GM12892 (cell line): ENCODE data around the gene JAG1.

ENCODE experiments used
- DNase-seq: peaks from one replicate; pipeline ENCODE4 v3.0.0; 2011; ENCODE audit not compliant: insufficient read length
- FAIRE-seq: peaks from 2 replicates; lab custom pipeline; 2011; peaks lifted over from hg19 to GRCh38; lab: Jason Lieb, UNC
- POLR2A ChIP-seq: IDR thresholded peaks from 2 replicates; pipeline ENCODE4 v1.6.1; 2011; ENCODE audit warnings: low read depth, low read length, control low read depth
- POLR2AphosphoS5 ChIP-seq: IDR thresholded peaks from 2 replicates; pipeline ENCODE4 v1.6.1; 2011; ENCODE audit warnings: low read depth, low read length, control low read depth
- TAF1 ChIP-seq: IDR thresholded peaks from 2 replicates; pipeline ENCODE4 v1.6.1; 2011; ENCODE audit warnings: low read depth, mild to moderate bottlenecking, control low read depth, low read length, borderline replicate concordance

Gene JAG1

GRCh38 chr20:10711903-10712451 is 38.2 kb upstream of the JAG1 start:
- TF ChIP-seq TAF1 (no peak), POLR2AphosphoS5 (no peak), POLR2A (no peak)
- DNase-seq = no peak
- FAIRE-seq = no peak

GRCh38 chr20:10710991-10711775 is 37.4 kb upstream of the JAG1 start:
- DNase-seq (no peak), FAIRE-seq (no peak)
- TF ChIP-seq TAF1 (no peak), POLR2A (no peak), POLR2AphosphoS5 (no peak)

DNA sequence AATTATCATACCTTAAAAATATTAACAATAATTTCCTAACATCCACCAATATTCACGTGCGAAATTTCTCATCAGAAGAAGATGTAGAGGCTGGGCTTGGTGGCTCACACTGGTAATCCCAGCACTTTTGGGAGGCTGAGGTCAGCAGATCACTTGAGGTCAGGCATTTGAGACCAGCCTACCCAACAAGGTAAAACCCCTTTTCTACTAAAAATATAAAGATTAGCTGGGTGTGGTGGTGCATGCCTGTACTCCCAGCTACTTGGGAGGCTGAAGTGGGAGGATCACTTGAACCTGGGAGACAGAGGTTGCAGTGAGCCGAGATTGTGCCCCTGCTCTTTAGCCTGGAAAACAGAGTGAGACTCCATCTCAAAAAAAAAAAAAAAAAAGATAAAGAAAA is 36.1 kb upstream of the JAG1 start:
- no peak for DNase-seq
- FAIRE-seq = no peak
- TF ChIP-seq POLR2A = no peak

GRCh38 chr20:10708351-10709185 is 34.8 kb upstream of the JAG1 start:
- DNase-seq (no peak), FAIRE-seq (no peak)
- TF ChIP-seq POLR2AphosphoS5 (no peak), TAF1 (no peak), POLR2A (no peak)

DNA sequence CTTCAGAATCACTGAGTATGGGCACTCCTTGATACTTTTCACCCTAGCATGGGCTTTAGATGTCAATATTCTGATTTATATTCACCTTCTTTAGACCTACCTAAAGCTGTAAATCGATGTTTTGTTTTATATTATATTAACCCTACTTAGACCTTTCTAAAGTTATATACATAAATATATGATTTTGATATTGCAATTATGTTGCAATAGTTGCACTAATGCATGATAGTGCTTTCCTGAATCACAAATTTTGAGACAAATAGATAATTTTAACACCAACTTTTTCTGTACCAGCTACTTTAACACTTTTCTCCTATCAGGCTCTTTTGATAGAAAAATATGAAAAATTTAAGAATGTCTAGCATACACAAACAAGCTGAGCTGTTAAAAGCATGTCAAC is 34.0 kb upstream of the JAG1 start:
- no peak for DNase-seq
- no peak for FAIRE-seq
- no peak for TF ChIP-seq POLR2A
- TF ChIP-seq TAF1 = no peak
- TF ChIP-seq POLR2AphosphoS5 = no peak

DNA sequence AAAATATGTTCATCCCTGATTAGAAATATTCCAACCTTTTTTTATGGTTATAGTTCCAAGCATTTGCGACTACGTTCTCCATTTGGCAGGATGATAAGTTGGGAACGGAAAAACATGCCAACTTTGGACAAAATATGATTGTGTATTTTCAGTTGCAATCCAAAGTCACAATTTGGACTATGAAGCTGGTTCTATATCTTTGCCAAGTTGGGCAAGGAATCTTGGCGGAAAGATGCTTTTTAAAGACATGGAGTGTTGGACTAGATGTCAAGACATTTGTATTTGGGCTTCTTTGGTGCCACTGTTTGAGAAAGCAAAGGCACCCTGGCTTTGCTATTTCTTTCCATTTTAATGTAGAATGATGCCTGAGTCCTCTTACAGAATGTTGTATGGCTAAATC is 33.3 kb upstream of the JAG1 start:
- no peak for TF ChIP-seq POLR2A
- no peak for TF ChIP-seq TAF1
- DNase-seq (no peak), FAIRE-seq (no peak)

DNA sequence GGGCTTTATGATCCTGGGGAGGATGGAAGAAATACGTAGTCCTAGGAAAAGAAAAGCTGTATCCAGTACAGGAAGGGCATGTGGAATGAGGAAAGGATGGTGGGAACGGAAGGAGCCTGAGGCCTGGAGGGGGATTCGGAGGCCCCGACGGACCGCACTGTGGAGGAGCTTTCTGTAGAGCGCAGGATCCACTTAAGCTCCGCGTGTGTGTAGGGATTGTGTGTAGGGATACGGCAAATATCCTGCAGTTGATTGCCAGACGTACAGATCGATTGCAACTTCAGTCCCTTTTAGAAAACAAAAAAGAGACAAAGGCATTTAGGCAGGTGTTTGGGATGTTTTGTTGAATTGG is 32.6 kb upstream of the JAG1 start:
- TF ChIP-seq TAF1 = no peak
- no peak for TF ChIP-seq POLR2A
- no peak for TF ChIP-seq POLR2AphosphoS5
- no peak for DNase-seq
- FAIRE-seq = no peak

DNA sequence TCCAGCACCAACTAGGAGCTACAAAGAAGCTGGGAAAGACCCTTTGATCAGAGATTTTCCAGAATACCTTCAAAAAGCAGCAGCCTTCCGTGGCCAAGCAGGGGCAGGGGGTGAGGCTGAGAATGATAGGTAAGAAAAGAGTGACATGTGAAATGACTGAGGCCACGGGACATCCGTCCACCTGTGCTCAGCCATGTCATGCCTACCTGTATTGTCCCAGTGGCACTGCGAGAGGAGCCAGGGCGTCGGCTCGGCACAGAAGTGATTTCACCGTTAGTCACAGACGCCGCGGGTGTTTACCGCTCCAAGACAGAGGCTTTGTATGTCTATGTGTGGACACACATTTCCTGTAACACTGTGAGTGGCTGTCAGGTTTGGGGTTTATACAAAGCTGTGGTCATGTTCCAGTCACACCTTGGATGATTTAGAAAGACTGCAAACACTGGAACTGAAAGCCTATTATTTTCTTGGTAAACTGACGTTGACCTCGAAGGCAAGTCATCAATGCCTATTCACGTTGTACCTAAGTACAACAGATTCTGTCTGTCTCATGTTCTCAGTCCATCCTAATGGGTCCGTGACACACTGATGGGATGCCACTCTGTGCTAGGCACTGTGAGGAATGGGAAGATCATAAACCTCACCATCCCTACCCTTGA is 32.1 kb upstream of the JAG1 start:
- DNase-seq (no peak), FAIRE-seq (no peak)
- TF ChIP-seq POLR2A = no peak
- no peak for TF ChIP-seq POLR2AphosphoS5
- no peak for TF ChIP-seq TAF1

- DNase-seq (no peak), FAIRE-seq (no peak)
- TF ChIP-seq POLR2A = no peak
- TF ChIP-seq TAF1 = no peak
Observed at GRCh38 chr20:10701607-10702006, 27.8 kb upstream of the JAG1 start.

DNA sequence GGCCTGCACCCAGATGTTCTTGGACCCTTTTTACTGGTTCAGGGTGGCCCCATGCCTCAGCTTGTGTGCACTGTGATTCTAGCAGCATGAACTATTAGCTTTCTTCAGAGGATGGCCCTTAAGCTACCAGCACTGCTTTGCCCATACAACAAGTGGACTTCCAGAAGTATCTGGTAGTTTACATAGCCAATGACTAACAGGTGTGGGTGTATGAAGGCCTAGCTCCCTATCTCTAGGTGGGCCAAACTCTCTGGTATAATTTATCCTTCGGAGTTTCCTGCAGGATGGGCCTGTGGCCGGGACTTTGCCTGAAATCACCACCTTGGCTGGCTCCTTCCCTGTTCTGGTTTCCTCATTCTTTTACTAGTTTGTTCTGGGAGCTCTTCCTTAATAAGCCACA is 26.1 kb upstream of the JAG1 start:
- no peak for DNase-seq
- FAIRE-seq = no peak
- TF ChIP-seq TAF1 (no peak), POLR2A (no peak), POLR2AphosphoS5 (no peak)

GRCh38 chr20:10699489-10699888 is 25.7 kb upstream of the JAG1 start:
- TF ChIP-seq TAF1 (no peak), POLR2A (no peak), POLR2AphosphoS5 (no peak)
- no peak for DNase-seq
- no peak for FAIRE-seq
